HG02840 (cell line): ENCODE measurements around the gene BBX.
A peak's percentile ranks its signal among the peaks of the same experiment; 100 is the strongest.

Experiments used
- ATAC-seq: cut with Tn5 transposase; IDR thresholded peaks from one replicate; pipeline ENCODE4 v1.9.1; 2021; ENCODE audit warnings: mild to moderate bottlenecking, moderate library complexity, moderate number of reproducible peaks; ENCODE audit not compliant: unreplicated experiment, low FRiP score

The BBX gene

DNA sequence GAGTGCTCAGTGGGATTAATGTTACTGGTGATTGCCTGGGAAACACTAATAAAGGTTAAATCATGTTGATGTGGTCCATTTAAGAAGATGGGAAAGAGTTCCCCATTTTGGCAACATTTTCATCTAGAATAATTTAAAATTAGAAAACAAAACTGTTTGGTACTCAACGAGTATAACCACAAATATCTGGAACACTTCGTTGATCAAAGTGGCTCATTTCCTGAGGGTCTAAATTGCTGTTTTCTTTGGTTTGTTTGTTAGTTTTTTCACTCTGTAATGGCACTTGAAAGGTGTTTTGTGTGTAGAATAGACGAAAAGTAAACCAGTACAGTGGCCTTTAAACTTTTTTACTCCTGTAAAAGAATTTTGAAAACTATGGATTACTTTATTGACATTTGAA is 73.9 kb downstream of the BBX start:
- ATAC-seq = no peak

DNA sequence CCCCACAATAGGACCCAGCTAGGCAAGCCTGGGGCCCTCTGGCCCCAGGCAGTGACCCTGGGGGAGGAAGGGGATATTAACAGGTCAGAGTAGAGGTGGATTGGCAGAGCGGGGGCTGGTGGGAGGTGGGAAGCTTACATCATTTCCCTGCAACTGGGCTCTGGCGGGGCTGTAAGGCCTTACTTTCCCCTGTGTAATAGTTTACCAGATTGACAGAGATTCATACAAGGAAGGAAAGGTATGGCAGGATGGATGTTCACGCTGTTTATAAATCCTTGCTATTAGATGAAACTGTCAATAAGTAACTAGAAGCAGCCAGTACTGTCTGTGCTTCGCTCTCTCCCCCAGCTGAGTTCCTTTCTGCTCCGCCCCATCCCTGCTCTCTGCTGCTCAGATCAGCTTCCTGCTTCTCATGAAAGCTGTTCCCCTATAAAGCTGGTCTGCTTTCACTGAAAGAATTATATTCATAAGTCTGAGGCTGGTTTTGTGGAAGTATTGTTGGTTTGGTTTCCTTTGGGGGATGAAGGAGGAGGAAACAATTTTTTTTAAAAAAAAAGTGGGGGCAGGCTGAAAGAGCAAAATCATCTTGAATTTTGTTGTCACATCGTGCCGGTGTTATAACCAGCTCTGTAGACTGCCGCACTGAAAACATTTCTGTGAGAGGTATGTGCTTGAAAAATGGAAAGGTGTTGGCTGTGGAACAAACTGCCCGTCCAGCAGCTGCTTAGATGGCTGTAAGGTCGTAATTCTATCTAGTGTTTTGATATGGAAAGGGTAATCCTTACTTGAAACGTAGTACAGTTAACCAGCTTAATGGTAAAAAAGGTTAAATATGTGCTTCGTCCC is 76.4 kb downstream of the BBX start:
- peak; percentile 93 for ATAC-seq

- ATAC-seq = peak; percentile 7
These were observed 77.0 kb downstream of the BBX start for GRCh38 chr3:107599772-107600145.

DNA sequence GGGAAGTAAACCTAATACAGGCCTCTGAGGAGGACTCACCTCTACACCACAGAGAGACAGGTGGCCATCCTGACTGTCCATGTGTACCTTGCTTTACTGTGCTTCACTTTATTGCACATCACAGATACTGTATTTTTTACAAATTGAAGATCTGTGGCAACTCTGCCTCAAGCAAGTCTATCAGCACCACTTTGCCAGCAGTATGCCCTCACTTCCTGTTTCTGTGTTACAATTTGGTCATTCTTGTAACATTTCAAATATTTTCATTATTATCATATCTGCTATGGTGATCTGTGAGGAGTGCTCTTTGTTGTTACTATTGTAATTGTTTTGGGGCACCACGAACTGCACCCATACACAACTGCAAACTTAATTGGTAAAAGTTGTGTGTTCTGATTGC is 78.0 kb downstream of the BBX start:
- no peak for ATAC-seq

DNA sequence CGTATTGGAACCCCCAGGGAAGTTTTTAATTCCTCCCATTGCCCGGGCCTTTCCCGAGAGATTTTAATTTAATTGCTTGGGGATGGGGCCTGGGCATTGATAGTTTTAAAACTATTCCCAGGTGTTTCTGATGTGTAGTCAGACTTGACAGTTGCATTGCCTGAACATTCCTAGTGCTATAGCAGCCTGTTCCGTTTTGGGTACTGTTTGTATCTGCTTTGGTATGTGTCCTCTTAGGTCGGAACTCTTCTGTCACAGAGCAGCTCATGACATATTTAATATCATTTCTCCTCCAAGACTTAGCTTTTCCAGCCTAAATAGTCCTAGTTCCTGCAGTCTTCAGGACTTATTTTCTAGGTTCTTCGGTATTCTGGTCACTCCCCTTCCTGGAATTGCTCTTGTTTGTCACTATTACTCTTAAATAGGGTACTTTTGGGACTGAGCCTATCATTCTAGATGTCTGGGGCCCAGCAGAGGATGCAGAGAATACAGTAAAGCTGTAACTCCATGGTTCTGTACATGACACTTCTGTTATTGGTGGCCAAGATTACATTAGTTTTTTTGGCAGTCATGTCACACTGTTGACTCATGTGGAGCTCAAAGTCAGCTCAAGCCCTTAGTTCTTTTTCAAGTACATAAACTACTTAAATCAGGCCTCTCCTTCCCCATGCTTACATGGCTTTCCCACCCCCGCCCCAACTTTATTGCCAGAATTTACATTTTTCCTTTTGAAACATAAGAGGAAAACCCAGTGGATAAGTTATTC is 81.5 kb downstream of the BBX start:
- no peak for ATAC-seq

DNA sequence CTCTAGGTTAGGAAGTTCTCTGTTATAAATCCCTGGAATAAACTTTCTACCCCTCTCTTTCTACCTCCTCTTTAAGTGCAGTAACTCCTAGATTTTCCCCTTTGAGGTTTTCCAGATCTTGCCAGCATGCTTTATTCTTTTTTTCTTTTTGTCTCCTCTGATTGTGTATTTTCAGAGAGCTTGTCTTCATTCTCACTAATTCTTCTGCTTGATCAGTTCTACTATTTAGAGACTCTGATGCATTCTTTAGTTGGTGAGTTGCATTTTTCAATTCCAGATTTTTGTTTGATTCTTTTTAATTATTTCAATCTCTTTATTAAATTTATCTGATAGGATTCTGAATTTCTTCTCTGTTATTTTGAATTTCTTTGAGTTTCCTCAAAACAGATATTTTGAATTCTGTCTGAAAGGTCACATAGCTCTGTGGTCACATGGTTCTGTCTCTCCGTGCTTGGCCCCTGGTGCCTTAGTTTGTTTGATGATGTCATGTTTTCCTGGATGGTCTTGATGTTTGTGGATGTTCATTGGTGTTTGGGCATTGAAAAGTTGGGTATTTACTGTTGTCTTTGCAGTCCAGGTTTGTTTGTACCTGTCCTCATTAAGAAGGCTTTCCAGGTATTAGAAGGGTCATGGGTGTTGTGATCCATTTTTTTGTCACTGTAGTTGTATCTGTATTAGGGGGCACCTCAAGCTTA is 89.2 kb downstream of the BBX start:
- no peak for ATAC-seq

- ATAC-seq = no peak
These were observed 89.9 kb downstream of the BBX start for GRCh38 chr3:107612664-107613084.

DNA sequence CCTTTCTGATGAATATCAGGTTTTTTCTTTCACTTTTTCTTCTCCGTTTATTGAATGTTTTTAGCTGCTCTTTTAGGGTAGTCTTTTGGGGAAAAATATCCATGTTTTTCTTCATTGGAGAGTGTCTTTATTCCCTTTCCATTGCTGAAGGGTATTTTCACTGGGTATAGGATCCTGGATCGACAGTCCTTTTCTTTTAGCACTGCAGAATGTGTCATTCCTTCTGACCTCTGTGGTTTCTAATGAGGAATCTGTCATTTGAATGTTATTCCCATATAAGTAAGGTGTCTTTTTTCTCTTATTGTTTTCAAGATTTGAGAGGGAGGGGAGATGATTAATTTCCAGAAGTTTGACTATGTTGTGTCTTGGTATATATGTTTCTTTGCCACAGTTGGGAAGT is 96.8 kb downstream of the BBX start:
- ATAC-seq = no peak

GRCh38 chr3:107620534-107620933 is 97.8 kb downstream of the BBX start:
- no peak for ATAC-seq

DNA sequence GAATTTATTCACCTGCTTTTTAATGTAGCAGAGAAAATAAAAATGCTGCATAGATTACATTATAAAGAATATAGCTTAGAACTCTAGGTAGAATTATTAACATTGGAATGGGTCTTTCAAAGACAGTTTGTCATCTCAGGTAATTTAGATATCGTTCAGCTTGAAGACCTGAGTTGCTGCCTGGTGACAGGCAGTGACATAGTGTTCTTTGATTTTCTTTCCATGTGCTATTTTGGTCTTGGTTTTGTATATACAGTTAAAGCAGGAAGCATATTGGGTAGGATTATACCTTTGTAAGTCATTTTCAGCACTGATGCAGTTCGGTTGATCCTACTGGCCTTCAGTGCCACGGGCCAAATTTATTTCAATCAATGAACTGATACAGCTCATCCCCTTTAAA is 98.7 kb downstream of the BBX start:
- no peak for ATAC-seq

GRCh38 chr3:107627962-107628542 is 105.3 kb downstream of the BBX start:
- no peak for ATAC-seq

DNA sequence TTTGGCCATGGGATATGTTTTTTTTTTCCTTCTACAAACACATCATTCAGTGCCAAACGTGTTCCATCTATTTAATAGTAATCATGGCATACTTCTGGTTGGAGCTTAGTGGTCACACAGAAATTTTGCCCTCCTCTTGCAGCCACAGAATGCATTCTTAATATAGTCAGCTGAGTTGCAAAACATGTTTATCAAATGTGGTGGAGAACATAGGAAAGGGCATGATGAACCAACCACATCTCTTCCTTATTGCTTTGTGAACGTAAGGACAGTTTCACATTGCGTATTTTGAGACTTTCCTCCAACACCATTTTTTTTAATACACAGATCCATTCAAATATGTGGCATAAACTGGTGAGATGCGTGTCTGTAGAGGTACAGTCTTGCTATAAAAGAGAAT is 106.8 kb downstream of the BBX start:
- no peak for ATAC-seq

- ATAC-seq = no peak
These were observed 108.0 kb downstream of the BBX start for GRCh38 chr3:107630779-107631178.

DNA sequence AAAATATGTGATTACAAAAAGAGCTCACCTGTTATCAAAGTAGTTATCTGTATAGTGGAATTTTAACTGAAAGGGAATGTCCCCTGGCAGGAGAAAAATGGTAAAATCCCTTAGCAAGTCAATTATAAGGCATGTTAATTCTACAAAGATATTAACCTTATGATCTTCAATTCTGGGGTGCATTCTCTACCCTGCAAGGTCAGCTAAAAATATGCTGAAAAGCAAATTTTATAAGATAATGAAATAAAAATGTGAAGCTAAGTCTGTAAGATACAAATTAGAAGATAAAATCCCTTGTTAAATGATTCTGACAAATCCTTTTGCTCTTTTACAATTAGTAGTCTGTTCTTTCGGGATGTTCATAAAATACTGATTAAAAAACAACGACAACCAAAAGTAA is 109.8 kb downstream of the BBX start:
- no peak for ATAC-seq

DNA sequence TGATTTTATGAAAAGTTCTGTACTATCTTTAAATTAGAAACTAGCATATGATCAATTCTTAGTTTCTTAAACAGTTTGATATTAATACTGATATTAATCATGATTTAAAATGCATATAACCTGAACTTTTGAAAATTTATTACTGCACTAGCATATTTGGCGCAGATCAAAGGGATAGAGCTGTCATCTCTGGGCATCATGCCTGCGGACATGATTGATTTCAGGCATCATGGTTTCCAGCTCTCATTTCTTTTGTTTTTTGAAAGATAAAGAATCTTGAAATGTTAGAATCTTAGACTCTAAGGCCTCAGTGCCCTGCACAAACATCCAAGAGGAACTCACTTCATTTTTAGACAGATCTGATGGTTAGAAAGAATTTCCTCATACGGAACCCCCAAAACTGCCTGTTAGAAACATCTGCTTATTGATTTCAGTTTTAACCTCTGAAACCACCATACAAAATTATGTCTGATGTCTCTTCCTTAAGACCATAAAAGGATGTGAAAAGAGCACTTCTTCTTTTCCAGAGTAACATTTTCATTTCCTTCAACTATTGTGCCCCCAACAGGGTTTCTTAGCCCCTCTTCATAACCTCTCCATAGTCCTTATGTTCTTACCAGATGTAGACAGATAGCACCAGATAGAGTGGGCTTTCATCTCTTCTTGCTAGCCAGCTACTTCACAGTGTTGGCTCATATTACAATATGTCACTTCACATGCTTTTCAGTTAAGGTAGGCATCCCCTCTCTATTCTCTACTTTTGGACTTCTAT is 110.8 kb downstream of the BBX start:
- peak; percentile 87 for ATAC-seq

DNA sequence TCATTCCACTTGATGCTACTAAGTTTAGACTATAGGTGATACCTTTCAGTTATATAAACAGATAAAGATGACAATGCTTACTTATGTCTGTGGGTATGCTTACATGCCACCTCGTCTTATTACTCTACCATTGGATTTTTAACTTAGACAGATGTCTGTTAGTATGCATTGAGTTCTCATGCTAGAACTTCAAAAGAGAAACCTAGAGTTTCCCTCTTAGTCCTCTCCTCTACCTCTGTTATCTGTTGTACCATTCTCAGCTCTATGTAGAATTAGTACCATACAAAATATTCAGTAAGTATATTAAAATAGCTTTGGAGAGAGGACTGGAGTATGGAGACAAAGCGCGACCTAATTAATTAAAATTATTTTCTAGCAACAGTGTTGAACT is 111.3 kb downstream of the BBX start:
- no peak for ATAC-seq

DNA sequence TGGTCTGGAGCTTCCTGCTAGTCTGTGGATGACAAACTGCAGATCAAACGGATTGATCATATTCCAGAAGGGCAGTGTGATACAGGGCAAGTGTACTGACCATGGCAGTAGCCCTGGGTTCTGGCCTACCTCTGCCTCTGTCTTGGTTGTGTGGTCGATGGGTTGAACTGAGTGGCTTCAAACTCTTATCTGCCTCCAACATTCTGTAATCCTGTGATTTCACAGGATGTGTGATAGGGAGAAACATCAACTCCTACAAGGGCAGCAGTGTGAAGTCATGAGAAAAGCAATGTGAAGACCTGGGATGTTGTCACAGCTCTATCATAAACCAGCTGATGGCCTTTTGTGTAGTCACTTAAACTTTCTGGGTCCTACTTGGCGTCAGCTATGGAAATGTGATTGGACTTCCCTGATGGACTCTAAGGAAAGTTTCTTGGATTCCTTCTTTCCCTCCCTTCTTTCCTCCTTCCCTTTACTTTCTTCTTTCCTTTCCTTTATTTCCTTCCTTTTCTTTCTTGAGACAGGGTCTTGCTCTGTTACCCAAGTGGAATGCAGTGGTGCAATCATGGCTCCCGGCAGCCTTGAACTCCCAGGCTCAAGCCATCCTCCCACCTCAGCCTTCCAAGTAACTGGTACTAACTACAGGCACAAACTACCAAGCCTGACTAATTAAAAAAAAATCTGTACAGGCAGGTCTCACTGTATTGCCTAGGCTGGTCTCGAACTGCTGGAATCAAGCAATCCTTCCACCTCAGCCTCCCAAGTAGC is 114.8 kb downstream of the BBX start:
- no peak for ATAC-seq

GRCh38 chr3:107641572-107642307 is 119.0 kb downstream of the BBX start:
- no peak for ATAC-seq
